Epithelial cell of prostate (primary cell): Measurements from ENCODE around the gene KDM3B.
"Not testable (repeated sequence)": the region's sequence is repeated elsewhere in the genome, so short reads cannot be mapped to it uniquely, and the experiment has no call there.

Experiments
- DNase-seq: peaks from one replicate; pipeline ENCODE4 v3.0.0-alpha.2; 2011; ENCODE audit warnings: low read depth, low spot score
- H3K27ac ChIP-seq: fragments of 450-650 bp; 2 replicates; pipeline ENCODE4 v1.5.1; 2017; ENCODE audit warnings: mild to moderate bottlenecking

Gene KDM3B, protein sequence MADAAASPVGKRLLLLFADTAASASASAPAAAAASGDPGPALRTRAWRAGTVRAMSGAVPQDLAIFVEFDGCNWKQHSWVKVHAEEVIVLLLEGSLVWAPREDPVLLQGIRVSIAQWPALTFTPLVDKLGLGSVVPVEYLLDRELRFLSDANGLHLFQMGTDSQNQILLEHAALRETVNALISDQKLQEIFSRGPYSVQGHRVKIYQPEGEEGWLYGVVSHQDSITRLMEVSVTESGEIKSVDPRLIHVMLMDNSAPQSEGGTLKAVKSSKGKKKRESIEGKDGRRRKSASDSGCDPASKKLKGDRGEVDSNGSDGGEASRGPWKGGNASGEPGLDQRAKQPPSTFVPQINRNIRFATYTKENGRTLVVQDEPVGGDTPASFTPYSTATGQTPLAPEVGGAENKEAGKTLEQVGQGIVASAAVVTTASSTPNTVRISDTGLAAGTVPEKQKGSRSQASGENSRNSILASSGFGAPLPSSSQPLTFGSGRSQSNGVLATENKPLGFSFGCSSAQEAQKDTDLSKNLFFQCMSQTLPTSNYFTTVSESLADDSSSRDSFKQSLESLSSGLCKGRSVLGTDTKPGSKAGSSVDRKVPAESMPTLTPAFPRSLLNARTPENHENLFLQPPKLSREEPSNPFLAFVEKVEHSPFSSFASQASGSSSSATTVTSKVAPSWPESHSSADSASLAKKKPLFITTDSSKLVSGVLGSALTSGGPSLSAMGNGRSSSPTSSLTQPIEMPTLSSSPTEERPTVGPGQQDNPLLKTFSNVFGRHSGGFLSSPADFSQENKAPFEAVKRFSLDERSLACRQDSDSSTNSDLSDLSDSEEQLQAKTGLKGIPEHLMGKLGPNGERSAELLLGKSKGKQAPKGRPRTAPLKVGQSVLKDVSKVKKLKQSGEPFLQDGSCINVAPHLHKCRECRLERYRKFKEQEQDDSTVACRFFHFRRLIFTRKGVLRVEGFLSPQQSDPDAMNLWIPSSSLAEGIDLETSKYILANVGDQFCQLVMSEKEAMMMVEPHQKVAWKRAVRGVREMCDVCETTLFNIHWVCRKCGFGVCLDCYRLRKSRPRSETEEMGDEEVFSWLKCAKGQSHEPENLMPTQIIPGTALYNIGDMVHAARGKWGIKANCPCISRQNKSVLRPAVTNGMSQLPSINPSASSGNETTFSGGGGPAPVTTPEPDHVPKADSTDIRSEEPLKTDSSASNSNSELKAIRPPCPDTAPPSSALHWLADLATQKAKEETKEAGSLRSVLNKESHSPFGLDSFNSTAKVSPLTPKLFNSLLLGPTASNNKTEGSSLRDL (N-terminal part only)

DNA sequence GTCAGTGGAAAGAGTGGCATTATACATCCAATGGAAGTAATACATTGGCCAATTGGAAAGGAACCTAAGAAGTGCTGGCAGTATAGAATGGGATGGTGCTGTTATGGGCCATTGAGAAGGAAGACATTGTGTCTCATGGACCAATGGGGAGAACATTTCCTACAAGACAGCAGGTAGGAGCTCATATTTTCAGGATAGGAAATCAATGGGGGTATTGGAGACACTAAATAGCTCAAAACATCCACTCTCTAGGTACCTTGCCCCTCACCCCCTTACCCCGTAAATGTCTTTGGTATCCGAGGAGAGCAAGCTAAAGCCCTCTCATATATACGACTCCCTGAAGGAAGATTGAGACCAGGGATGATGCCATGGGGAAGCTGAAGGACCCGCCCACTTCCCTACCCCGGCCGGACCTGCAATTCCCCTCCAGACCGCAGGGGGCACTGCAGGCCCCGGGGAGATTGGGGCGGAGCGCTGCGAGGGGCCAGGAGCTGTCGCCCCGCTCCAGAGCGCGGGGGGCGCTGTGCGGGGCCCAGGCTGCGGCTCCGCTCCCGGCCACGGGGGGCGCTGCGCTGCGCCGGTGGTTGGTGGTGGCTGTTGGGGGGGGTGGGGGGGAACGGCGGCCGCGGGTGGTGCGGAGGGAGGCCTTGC is at the start of gene KDM3B:
KDM3B (plus strand) TSS at position 615 of the 651 bp plus-strand sequence. CDS start 111 bp downstream, outside the sequence.
- peak within 1 kb of the TSS; percentile 75 for H3K27ac ChIP-seq
- DNase-seq: no peak

DNA sequence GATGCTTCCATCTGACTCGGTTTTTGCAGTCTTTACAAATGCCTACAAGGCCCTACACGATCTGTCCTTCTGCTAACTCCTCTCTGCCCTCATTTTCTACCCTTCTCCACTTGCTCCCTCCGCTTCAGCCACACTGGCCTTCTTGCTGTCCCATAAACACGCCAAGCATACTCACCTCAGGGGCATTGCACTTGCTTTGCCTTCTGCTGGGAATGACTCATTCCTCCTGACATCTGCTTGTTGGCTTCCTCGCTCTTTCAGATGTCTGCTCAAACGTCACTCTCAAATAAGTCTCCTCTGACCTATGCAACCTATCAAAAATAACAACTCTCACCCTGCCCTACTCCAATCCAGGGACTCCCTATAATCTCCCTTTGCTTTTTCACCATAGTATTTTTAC is 49.1 kb upstream of the KDM3B start:
- DNase-seq: no peak
- H3K27ac ChIP-seq: no peak overlapping the region

DNA sequence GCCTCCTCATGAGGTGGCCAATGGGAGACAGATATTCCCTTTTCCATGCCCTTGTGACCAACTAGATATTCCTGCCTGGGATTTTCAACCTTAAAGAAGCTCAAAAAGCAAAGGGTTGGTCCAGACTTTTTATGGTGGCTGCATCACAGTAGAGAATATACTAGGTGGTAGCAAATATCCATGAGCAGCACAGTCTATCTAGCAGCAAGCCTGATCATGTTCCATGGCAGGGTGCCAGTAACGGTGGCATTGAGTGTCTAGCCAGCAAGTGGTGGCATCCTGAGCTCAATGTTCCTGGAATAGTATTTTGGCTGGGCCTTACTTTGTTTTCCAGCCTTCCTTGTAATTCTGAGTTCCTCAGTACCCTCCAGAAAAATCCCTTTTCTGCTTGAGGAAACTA is 46.7 kb upstream of the KDM3B start:
- H3K27ac ChIP-seq: no peak overlapping the region
- DNase-seq: no peak

DNA sequence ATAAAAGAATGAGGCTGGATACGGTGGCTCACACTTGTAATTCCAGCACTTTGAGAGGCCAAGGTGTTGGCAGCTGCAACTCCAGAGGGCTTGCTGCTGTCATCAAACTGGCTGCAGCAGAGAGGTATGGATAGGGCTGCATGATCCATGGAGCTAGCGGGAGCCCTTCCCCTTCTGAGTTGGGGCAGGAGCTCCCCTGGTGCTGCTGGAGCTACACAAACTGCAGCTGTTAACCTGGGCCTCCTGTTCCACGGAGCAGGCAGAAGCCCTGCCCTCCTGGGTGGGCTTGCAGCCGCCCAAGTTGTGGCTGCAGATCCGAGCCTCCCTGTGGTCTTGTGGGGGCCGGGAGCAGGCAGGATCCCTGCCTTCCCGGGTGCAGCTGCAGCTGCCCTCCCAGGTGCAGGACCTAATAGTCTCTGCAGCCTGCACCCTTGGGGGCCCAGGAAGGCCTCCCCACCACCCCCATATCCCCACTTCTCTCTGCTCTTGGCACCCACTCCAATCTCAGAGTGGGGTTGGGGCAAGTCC is 36.7 kb upstream of the KDM3B start:
- no peak overlapping the region for H3K27ac ChIP-seq
- no peak for DNase-seq

DNA sequence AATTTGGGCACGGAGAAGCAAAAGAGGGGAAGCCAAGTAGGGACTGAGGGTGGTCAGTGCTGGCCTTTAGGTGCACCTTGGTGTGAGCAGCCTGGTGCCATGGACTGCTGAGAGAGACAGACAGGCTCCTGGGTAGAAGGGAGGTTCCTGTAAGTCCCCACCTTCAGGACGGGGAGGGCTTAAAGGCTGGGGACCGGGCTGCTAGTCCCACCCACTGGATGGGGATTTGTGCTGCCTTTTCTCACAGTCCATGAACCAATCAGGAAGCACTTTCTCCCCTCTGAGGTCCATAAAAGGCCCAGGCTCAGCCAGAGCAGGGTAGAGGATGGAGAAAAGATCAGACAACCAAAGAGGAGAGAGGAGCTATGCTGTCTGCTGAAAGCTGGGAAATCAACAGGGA is 36.1 kb upstream of the KDM3B start:
- H3K27ac ChIP-seq: no peak overlapping the region
- DNase-seq: no peak

DNA sequence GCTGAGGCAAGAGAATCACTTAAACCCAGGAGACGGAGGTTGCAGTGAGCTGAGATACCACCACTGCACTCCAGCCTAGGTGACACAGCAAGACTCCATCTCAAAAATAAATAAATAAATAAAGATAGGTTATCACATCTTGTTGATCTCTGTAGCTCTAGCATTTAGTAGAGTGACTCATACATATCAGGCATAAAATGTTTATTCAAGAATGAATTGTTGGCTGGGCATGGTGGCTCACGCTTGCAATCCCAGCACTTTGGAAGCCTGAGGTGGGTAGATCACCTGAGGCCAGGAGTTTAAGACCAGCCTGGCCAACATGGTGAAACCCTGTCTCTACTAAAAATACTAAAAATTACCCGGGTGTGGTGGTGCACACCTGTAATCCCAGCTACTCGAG is 34.3 kb upstream of the KDM3B start:
- H3K27ac ChIP-seq, DNase-seq: not testable (repeated sequence)

DNA sequence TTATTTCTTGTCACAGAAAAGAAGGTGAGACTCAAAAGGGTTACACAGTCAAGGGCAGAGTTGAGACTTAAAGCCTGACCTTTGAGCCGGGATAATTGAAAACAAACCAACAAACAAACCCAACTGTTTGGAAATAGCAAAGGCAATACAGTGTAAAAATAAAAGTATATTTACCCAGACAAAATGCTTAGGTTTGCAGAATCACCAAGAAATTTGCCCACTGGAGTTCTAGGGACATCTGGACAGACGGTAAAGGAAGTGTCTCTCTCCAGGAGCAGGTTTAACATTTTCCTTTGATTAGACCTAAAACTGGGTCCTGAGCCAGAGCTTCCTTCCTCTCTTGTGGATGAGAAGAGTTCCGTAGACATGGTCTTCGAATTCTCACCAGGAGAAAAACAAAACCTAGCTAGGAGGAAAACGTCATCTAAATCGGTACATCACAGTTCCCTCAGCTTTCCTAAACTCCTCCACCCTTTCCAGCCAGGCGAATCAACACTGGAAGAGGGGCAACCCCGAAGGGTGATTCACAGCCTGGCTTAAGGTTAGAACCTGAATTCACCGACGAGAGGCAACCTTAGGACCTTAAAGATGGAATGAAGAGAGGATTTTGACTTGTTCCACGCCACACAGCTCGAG is 21.6 kb upstream of the KDM3B start:
- no peak for DNase-seq
- no peak overlapping the region for H3K27ac ChIP-seq

DNA sequence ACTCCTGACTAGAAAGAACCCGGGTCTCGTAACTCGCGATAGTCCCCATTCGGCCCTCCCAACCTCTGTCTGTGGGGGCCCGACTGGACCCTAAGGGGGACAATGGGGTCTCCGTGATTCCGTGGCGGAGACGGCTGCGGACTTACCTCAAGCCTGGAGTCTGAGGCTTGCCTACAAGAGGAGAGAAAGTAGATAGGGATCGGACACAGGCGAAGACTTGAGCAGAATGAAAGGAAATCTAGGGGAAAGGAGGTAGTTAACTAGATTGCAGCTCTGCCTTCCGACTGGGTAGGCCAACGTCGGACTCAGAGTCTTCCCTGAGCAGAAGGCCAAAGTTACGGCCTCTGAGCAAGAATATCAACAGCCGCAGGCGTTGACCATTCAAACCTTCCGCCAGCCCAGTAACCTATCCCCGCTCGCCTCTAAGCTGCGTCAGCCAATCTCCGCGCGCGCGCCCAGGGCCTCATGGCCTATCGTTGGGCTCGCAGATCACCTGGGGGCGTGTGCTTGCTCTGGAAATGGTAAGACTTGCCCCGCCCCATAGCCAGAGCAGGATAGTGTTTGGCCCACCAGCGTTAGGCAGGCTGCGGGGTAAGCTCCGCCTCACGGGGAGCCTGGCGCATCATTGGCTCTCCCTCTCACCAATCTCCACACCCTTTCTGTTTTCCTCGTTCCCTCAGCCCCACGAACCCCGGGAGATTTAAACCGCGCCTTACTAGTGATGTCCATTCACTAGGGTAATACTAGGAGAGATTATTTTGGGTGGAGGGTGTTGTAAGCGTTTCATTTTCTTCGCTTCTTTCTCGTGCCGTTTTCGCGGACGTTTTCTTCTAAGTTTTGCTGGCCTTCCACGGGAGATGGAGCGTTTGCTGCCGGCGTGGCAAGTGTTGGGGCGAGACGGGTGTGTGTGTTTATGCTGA is 20.8 kb upstream of the KDM3B start, which contains the start of gene CDC25C:
CDC25C (minus strand) TSS at position 356 of the 920 bp plus-strand sequence. CDS start 624 bp downstream, outside the sequence.
- H3K27ac ChIP-seq: no peak within 1 kb of the TSS
- DNase-seq: peak; percentile 98

DNA sequence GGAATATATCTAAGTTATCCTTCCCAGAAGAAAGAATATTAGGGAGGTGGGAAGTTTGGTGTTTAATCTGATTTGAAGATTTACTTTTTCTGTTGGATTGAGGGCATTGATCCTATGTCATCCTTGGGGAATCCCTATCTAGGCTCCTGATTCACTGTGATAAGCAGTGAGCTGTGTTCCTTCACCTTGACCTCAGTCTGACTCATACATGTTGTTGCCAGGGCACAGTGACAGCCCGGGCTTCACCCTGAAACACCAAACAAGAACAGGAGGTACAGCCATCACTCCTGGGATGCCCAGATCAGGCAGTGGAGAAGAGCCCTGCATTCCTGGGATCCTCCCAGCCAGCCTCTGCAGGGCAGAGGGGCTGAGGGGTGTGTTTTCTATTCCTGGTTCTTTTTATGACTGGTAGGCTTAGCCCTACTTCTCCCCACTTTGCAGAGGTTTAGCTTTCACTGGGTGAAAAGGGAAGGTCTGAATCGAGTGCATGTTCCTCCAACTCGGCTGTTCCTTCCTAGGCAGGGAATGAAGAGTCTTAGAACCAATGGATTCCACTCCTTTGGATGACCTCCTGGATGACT is 17.5 kb upstream of the KDM3B start:
- no peak for DNase-seq

DNA sequence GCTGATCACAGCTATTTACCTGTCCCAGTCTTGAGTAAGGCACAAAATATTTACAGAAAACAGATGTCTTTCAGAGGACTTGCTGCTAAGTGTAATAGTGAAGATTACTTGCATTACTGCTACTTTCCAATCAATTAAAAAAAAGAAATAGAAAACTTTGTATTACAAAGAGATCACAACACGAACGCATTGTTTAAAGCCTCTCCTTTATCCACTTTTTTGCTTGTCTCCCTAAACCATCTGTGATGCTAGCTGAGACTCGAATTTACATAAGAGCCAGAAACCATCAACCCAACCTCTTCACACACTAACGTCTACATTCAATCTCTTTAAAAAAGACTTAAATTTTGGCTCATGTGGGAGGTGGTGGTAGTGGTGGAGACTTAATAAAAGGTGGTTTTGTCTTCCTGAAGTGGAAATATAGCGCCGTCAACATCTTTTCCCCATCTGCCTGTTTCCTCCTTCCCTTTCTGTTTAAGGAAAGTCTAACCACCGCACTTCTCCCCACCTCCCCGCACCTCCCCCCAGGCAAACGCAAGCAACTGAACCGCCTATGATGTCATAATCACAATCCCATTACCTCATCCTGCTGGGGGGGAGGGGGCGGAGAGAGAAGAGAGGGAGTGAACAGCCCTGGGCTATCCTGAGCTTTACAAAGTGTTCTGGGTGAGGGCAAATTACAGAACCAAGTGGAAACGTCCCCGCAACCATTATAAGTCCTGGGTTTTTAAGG is 15.4 kb upstream of the KDM3B start:
- H3K27ac ChIP-seq: peak overlapping the region; percentile 69
- DNase-seq: no peak

More for the DNA sequence above, 17.5 kb upstream of the KDM3B start:
- H3K27ac ChIP-seq: no peak overlapping the region

DNA sequence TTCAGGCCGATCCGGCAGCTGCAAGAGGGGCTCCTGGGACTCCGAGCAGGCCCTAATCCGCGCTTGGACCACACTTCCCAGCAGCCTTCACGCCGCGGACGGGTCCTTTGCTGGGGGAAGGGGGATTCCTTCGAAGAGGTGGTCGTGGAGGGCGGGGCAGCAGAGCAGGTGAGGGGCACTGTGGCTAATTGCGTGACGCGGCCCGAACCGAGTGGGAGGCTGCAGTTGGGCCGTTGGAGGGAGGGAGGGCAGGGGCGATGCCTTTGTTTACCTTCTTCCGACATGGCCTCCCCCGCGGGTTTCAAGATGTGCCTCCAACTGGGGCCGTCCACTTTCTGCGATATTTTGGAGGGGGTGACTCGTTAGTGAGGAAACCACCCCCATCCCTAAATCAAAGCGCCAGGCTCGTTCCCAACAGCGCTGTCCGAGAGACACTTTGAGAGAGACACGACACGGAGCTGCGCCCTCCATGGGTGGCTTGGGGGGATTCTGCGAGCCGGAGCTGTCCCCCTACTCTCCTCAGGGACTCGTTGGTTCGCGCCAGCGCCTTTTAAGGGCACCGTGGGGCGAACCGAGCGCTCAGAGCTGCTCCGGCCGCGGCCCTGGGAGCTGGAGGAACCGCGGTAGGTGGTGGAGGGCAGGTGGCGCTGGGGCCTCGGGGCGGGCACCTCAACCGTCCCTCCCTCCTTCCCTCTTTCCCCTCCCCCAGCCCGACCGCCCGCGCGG is 14.6 kb upstream of the KDM3B start, which contains the start of gene FAM53C:
FAM53C (plus strand) TSS at position 582 of the 726 bp plus-strand sequence. CDS start 3,070 bp downstream, outside the sequence.
- DNase-seq: no peak
- peak within 1 kb of the TSS; percentile 69 for H3K27ac ChIP-seq

DNA sequence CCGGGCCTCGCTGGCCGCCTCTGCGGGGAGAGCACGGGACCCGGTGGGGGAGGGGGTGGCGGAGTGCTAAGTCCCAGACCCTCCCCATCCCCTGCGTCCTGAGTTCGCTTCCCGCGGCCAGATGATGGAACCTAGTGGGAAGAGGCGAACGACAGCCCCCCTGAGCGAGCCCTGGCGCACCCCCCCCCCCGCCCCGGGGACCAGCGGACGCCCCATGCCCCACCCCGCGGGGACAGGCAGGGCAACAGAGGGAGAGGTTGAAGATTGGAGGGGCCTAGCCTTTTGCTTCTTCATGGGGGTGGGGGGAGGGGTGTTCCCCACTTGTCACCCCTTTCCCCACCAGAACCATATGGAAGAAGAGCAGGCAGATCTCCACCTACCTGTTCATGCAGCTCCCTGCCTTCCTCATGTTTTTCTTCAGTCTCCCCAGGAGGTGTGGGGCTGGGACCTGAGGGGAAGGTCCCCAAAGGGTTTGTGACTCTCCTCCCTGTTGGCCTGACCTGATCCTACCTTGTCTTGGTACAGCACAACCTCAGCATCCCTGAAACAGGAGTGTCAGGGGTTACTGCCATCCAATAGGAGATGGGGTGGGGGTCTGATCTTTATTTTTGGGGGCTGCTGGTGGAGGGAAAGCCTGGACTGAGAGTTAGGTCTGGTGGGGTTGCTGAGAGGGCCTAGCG is 13.9 kb upstream of the KDM3B start:
- no peak for DNase-seq

DNA sequence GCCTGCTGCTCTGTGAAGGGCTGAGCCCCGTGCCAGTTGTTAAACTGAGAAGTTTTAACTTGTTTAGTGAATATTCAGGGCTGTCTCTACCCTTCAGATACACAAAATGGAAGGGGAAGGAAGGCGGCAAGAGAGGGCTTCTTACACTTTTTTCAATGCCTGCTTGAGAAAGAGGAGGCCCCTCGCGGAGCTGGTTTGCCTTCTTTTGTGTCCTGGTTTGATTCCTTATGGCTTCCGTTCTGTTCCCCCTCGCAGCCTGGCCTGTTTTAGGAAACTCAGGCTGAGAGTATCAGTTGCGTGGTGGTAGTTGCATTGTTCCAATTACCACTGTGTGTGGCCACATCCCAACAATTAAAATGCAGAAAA is 13.4 kb upstream of the KDM3B start:
- no peak for DNase-seq

More for the DNA sequence above, 13.9 kb upstream of the KDM3B start:
- peak overlapping the region; percentile 69 for H3K27ac ChIP-seq

DNA sequence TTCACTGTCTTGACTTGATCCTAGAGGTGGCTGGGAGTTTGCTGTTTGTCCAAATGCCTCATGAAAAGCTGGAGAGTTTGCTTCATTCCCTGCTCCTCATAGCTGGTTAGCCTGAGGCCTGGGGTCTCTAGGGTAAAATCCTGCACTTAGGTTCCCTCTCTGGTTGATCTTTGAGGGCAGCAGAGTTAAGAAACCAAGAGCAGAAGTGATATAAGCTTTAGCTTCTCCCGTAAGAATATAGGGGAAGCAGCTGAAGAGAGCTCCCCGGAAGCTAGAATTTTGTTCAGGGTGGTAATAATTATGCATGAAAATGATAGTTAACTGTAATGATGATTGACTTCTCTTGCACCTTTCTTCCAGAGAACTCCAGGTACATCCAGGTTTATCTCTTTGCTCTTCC is 13.0 kb upstream of the KDM3B start:
- no peak for DNase-seq
- H3K27ac ChIP-seq: peak overlapping the region; percentile 69

More for the DNA sequence above, 13.4 kb upstream of the KDM3B start:
- H3K27ac ChIP-seq: peak overlapping the region; percentile 69

DNA sequence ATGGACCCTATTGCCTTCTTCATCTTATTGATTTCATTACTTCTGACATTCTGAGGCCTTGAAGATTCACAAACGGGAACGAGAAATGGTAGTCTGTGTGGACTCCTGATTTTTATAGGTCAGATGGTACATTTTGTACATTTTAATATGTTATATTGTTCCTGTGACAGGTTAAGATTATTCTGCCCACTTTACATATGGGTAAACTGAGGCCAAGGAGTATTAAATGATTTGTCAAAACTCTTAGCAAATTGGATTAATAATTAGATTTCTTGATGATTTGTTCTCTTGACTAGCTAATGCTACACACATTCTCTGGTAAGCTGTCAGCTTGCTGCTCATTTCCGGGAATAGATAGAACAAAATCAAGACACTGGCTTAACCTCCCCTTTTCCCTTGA is 12.5 kb upstream of the KDM3B start:
- no peak overlapping the region for H3K27ac ChIP-seq

More for the DNA sequence above, 12.5 kb upstream of the KDM3B start:
- DNase-seq: no peak
